Activated naive CD8-positive, alpha-beta T cell treated with anti-CD3 and anti-CD28 coated beads for 36 hours (primary cell): ENCODE results near the gene LRRC8D. TPM values are rescaled to one million over a fixed set of nuclear protein-coding genes. Genes with fewer than 3 reads are reported as not detected.

Experiments used
- total RNA-seq, 2 experiments: library from RNA; stranded (reverse); gene quantifications; one replicate each; pipeline ENCODE4 v1.2.3, GENCODE V29; 2021

LRRC8D gene
- total RNA-seq, 2 experiments from 2014 or later: 37.7 to 41.2 TPM

Other genes starting within 250 kb of the LRRC8D start
- 10 to 100 TPM; 31.7 to 32.3 TPM for gene LRRC8C, start 187.9 kb upstream of the LRRC8D start, total RNA-seq
- gene ZNF326, start 174.1 kb downstream of the LRRC8D start, total RNA-seq: 10 to 100 TPM; 26.8 to 28.1 TPM